Nephron progenitor cell (in vitro differentiated cells): ENCODE measurements around the gene CERS6.

Source experiments
- DNase-seq: peaks from one replicate; pipeline ENCODE4 v3.0.0; 2021
- H3K27ac Mint-ChIP-seq: 2 replicates; pipeline ENCODE4 v1.8.0; 2021; ENCODE audit warnings: mild to moderate bottlenecking, moderate library complexity, mixed read lengths
- H3K27me3 Mint-ChIP-seq: 2 replicates; pipeline ENCODE4 v1.8.0; 2021; ENCODE audit warnings: mild to moderate bottlenecking, low read depth, mixed read lengths; ENCODE audit not compliant: poor library complexity
- H3K36me3 Mint-ChIP-seq: 2 replicates; pipeline ENCODE4 v1.8.0; 2021; ENCODE audit warnings: low read depth, mixed read lengths
- H3K4me1 Mint-ChIP-seq: 2 replicates; pipeline ENCODE4 v1.8.0; 2021; ENCODE audit warnings: mixed read lengths
- H3K4me3 Mint-ChIP-seq: 2 replicates; pipeline ENCODE4 v1.8.0; 2021; ENCODE audit warnings: mild to moderate bottlenecking, moderate library complexity, mixed read lengths
- H3K9me3 Mint-ChIP-seq: 2 replicates; pipeline ENCODE4 v1.8.0; 2021; ENCODE audit warnings: mild to moderate bottlenecking, moderate library complexity, mixed read lengths
- TF ChIP-seq, protein P1 (sequence below): fragments of 200-600 bp; sonication (generic); IDR thresholded peaks from 2 replicates; pipeline ENCODE4 v1.5.0; 2021; ENCODE audit warnings: antibody characterized with exemption

The CERS6 gene

DNA sequence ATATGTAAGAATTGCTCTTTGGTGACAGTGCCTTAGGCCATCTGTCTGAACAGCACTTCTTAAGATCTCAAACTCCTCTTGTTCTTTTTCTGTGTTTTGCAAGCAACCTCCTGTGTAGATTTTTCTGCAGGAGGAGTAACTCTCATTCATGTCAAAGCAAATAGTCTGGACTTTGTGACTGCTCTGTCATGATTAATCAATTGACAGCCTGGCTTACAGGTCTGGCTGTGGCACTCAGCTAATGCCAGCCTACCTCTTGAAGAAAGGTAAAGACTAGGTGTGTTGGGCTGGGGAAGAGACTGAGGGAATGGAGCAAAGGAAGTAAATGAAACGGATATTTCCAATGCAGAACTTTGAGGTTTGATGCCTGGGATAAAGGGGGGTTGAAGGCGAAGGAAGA lies 156.6 kb downstream of the CERS6 start:
- no peaks in the 10 kb centered on the region for H3K4me1 Mint-ChIP-seq
- H3K4me3 Mint-ChIP-seq: no peak overlapping the region
- TF ChIP-seq, protein P1, sequence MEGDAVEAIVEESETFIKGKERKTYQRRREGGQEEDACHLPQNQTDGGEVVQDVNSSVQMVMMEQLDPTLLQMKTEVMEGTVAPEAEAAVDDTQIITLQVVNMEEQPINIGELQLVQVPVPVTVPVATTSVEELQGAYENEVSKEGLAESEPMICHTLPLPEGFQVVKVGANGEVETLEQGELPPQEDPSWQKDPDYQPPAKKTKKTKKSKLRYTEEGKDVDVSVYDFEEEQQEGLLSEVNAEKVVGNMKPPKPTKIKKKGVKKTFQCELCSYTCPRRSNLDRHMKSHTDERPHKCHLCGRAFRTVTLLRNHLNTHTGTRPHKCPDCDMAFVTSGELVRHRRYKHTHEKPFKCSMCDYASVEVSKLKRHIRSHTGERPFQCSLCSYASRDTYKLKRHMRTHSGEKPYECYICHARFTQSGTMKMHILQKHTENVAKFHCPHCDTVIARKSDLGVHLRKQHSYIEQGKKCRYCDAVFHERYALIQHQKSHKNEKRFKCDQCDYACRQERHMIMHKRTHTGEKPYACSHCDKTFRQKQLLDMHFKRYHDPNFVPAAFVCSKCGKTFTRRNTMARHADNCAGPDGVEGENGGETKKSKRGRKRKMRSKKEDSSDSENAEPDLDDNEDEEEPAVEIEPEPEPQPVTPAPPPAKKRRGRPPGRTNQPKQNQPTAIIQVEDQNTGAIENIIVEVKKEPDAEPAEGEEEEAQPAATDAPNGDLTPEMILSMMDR: no peak
- DNase-seq: no peak
- H3K9me3 Mint-ChIP-seq: peaks cover 53% of the 10 kb centered on the region
- H3K27me3 Mint-ChIP-seq: no peaks in the 10 kb centered on the region
- no peak overlapping the region for H3K27ac Mint-ChIP-seq
- peaks cover 70% of the 10 kb centered on the region for H3K36me3 Mint-ChIP-seq

DNA sequence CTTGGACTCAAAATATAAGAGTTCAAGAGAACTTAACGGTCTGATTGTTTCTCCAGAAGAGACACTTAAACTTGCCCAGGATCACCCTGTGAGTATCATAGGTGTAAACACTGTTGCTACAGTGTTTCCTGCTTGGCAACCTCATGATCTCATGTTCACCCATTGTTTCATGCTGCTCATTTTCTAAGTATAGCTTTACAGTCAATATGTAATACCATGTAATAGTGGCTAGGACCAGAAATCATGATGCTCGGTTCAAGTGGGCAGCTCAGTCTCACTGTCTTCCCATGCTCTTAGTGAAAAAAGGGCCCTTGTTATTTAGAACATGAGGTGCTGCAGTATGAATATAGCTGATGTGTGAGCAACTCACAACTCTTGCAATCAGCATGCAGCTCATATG lies 157.5 kb downstream of the CERS6 start:
- TF ChIP-seq, protein P1: no peak
- Mint-ChIP-seq H3K4me3 (no peak overlapping the region), H3K27me3 (no peaks in the 10 kb centered on the region), H3K36me3 (peaks cover 70% of the 10 kb centered on the region), H3K27ac (no peak overlapping the region), H3K9me3 (peaks cover 58% of the 10 kb centered on the region), H3K4me1 (no peaks in the 10 kb centered on the region)
- no peak for DNase-seq

DNA sequence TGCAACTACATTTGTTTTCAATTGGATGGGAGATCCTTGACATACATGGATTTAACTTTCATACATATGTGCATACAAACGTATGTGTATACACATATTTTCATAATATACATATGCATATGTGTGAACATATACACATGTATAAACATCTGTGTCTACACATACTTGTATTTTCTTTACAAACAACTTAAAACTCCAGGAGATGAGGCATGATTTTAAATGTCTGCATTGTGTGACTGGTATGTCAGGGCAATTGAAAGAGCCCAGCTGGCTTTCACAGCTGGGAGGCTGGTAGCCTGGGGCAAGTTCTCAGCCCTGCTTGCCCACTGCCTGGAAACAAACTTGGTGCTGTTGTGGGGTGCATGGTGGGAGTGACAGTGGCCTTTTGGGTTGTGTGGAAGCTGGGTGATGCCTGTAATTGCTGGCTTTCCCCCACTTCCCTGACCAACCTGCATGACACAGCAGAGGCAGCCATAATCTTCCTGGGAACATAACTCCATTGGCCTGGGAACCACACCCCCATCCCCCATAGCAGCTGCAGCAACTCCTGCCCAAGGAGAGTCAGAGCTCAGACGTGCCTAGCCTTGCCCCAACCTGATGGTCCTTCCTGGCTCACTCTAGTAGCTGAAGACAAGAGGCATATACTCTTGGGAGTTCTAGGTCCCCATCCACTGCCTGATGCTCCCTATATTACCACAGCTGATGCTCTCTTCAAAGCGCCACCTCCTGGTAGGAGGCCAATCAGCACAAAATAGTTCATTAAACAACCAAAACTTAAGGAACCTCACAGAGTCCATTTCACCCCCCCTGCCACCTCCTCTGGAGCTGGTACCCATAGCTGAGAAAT lies 158.3 kb downstream of the CERS6 start:
- TF ChIP-seq, protein P1: no peak
- H3K9me3 Mint-ChIP-seq: peaks cover 63% of the 10 kb centered on the region
- H3K27ac Mint-ChIP-seq: no peak overlapping the region
- DNase-seq: no peak
- H3K4me3 Mint-ChIP-seq: no peak overlapping the region
- H3K36me3 Mint-ChIP-seq: peaks cover 65% of the 10 kb centered on the region
- H3K27me3 Mint-ChIP-seq: no peaks in the 10 kb centered on the region
- no peaks in the 10 kb centered on the region for H3K4me1 Mint-ChIP-seq

- DNase-seq: no peak
- TF ChIP-seq, protein P1: no peak
- Mint-ChIP-seq H3K9me3 (peaks cover 38% of the 10 kb centered on the region), H3K27ac (no peak overlapping the region), H3K27me3 (peaks cover 3% of the 10 kb centered on the region), H3K36me3 (peaks cover 26% of the 10 kb centered on the region), H3K4me3 (no peak overlapping the region), H3K4me1 (peaks cover 19% of the 10 kb centered on the region)
These were observed 164.5 kb downstream of the CERS6 start for GRCh38 chr2:168620554-168620953.

GRCh38 chr2:168622559-168622958 lies 166.5 kb downstream of the CERS6 start:
- H3K27ac Mint-ChIP-seq: no peak overlapping the region
- H3K27me3 Mint-ChIP-seq: peaks cover 3% of the 10 kb centered on the region
- H3K9me3 Mint-ChIP-seq: peaks cover 19% of the 10 kb centered on the region
- H3K4me3 Mint-ChIP-seq: no peak overlapping the region
- TF ChIP-seq, protein P1: no peak
- H3K4me1 Mint-ChIP-seq: peaks cover 38% of the 10 kb centered on the region
- DNase-seq: no peak
- H3K36me3 Mint-ChIP-seq: peaks cover 5% of the 10 kb centered on the region

- H3K4me3 Mint-ChIP-seq: no peak overlapping the region
- H3K4me1 Mint-ChIP-seq: peaks cover 46% of the 10 kb centered on the region
- no peak for DNase-seq
- TF ChIP-seq, protein P1: no peak
- peaks cover 3% of the 10 kb centered on the region for H3K27me3 Mint-ChIP-seq
- no peaks in the 10 kb centered on the region for H3K36me3 Mint-ChIP-seq
- no peak overlapping the region for H3K27ac Mint-ChIP-seq
- H3K9me3 Mint-ChIP-seq: peaks cover 5% of the 10 kb centered on the region
These were observed 168.0 kb downstream of the CERS6 start for GRCh38 chr2:168624028-168624427.
